Measurements from ENCODE around the gene RASL10A. TPM values are rescaled to one million over a fixed set of nuclear protein-coding genes. Genes with fewer than 3 reads are reported as not detected.
A peak's percentile ranks its signal among the peaks of the same experiment; 100 is the strongest.

Gene RASL10A
- total and polyA plus RNA-seq, 2 experiments from 2014 or later: 1.6 to 3.0 TPM

DNA sequence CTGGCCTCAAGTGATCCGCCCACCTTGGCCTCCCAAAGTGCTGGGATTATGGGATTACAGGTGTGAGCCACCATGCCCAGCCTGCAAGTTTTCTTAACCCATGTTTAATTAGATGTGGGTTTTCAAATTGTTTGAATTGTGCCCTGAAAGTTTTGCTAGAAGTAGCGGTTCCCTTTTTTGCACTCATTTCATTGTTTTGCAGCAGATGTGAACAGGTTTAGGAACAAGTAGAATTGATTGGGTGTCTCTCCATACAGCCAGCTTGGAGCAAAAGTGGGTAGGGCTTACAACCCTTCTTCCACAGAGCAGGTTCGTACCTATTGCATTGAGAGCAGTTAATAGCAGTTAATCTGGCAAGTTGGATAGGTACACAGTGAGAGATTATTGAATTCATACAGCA is 31.3 kb downstream of the RASL10A start (continued):
- TF ChIP-seq, protein P1, sequence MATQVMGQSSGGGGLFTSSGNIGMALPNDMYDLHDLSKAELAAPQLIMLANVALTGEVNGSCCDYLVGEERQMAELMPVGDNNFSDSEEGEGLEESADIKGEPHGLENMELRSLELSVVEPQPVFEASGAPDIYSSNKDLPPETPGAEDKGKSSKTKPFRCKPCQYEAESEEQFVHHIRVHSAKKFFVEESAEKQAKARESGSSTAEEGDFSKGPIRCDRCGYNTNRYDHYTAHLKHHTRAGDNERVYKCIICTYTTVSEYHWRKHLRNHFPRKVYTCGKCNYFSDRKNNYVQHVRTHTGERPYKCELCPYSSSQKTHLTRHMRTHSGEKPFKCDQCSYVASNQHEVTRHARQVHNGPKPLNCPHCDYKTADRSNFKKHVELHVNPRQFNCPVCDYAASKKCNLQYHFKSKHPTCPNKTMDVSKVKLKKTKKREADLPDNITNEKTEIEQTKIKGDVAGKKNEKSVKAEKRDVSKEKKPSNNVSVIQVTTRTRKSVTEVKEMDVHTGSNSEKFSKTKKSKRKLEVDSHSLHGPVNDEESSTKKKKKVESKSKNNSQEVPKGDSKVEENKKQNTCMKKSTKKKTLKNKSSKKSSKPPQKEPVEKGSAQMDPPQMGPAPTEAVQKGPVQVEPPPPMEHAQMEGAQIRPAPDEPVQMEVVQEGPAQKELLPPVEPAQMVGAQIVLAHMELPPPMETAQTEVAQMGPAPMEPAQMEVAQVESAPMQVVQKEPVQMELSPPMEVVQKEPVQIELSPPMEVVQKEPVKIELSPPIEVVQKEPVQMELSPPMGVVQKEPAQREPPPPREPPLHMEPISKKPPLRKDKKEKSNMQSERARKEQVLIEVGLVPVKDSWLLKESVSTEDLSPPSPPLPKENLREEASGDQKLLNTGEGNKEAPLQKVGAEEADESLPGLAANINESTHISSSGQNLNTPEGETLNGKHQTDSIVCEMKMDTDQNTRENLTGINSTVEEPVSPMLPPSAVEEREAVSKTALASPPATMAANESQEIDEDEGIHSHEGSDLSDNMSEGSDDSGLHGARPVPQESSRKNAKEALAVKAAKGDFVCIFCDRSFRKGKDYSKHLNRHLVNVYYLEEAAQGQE (IDR thresholded peaks at IDR 0.05; ENCODE audit: unreplicated experiment): no peak

DNA sequence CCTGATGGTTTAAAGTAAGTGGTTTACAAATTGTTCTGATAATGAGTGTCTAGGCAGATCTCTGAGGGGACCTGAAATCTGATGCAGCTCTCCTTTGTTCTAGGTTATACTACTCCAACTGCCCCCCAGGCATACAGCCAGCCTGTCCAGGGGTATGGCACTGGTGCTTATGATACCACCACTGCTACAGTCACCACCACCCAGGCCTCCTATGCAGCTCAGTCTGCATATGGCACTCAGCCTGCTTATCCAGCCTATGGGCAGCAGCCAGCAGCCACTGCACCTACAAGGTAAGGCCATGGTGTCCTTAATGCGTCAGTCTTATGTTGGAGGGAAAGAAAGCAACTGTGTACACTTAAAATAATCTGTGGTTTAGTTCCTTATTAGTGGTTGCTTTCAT is 37.6 kb downstream of the RASL10A start:
- Histone ChIP-seq H3F3A (replicated peaks; ENCODE audit: low read depth) (peaks cover 18% of the 10 kb centered on the region), H3K27me3 (ENCODE audit: insufficient read depth) (no peaks in the 10 kb centered on the region), H4K20me1 (replicated peaks; ENCODE audit: insufficient read depth) (peaks cover 60% of the 10 kb centered on the region), H3K4me3 (no peak overlapping the region), H3K4me2 (no peak overlapping the region), H3K79me2 (replicated peaks; ENCODE audit: insufficient read depth) (peaks cover 100% of the 10 kb centered on the region), H3K27ac (ENCODE audit: low read depth) (0 out of 2 replicates have a peak overlapping the region, but pooled peaks have one; percentile 59), H3K36me3 (ENCODE audit: insufficient read depth) (peaks cover 84% of the 10 kb centered on the region), H3K4me1 (ENCODE audit: insufficient read depth) (no peaks in the 10 kb centered on the region), H2AFZ (no peak overlapping the region), H3K9me2 (ENCODE audit: insufficient read depth) (no peaks in the 10 kb centered on the region)
- H3K27ac Mint-ChIP-seq: peak overlapping the region; percentile 59
- H3K36me3 Mint-ChIP-seq (ENCODE audit: low read depth): peaks cover 98% of the 10 kb centered on the region
- H3K9me3 Mint-ChIP-seq: no peaks in the 10 kb centered on the region
- H3K4me3 Mint-ChIP-seq: no peak overlapping the region
- H3K27me3 Mint-ChIP-seq (ENCODE audit: insufficient read depth, low read depth, poor library complexity): peaks cover 10% of the 10 kb centered on the region
- peaks cover 4% of the 10 kb centered on the region; the same call in 2 of the 3 replicates for H3K4me1 Mint-ChIP-seq
- no peak for DNase-seq (ENCODE audit: low spot score)
- no peak for ATAC-seq
- TF ChIP-seq STAT1 (IDR thresholded peaks at IDR 0.05; ENCODE audit: unreplicated experiment): no peak
- TF ChIP-seq EZH2 (IDR thresholded peaks at IDR 0.05; ENCODE audit: low read depth, unreplicated experiment): no peak
- TF ChIP-seq ZNF114 (CRISPR knock-in tag; IDR thresholded peaks at IDR 0.05): no peak
- TF ChIP-seq, protein P2, sequence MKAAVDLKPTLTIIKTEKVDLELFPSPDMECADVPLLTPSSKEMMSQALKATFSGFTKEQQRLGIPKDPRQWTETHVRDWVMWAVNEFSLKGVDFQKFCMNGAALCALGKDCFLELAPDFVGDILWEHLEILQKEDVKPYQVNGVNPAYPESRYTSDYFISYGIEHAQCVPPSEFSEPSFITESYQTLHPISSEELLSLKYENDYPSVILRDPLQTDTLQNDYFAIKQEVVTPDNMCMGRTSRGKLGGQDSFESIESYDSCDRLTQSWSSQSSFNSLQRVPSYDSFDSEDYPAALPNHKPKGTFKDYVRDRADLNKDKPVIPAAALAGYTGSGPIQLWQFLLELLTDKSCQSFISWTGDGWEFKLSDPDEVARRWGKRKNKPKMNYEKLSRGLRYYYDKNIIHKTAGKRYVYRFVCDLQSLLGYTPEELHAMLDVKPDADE (IDR thresholded peaks at IDR 0.05): no peak
- TF ChIP-seq, protein P3, sequence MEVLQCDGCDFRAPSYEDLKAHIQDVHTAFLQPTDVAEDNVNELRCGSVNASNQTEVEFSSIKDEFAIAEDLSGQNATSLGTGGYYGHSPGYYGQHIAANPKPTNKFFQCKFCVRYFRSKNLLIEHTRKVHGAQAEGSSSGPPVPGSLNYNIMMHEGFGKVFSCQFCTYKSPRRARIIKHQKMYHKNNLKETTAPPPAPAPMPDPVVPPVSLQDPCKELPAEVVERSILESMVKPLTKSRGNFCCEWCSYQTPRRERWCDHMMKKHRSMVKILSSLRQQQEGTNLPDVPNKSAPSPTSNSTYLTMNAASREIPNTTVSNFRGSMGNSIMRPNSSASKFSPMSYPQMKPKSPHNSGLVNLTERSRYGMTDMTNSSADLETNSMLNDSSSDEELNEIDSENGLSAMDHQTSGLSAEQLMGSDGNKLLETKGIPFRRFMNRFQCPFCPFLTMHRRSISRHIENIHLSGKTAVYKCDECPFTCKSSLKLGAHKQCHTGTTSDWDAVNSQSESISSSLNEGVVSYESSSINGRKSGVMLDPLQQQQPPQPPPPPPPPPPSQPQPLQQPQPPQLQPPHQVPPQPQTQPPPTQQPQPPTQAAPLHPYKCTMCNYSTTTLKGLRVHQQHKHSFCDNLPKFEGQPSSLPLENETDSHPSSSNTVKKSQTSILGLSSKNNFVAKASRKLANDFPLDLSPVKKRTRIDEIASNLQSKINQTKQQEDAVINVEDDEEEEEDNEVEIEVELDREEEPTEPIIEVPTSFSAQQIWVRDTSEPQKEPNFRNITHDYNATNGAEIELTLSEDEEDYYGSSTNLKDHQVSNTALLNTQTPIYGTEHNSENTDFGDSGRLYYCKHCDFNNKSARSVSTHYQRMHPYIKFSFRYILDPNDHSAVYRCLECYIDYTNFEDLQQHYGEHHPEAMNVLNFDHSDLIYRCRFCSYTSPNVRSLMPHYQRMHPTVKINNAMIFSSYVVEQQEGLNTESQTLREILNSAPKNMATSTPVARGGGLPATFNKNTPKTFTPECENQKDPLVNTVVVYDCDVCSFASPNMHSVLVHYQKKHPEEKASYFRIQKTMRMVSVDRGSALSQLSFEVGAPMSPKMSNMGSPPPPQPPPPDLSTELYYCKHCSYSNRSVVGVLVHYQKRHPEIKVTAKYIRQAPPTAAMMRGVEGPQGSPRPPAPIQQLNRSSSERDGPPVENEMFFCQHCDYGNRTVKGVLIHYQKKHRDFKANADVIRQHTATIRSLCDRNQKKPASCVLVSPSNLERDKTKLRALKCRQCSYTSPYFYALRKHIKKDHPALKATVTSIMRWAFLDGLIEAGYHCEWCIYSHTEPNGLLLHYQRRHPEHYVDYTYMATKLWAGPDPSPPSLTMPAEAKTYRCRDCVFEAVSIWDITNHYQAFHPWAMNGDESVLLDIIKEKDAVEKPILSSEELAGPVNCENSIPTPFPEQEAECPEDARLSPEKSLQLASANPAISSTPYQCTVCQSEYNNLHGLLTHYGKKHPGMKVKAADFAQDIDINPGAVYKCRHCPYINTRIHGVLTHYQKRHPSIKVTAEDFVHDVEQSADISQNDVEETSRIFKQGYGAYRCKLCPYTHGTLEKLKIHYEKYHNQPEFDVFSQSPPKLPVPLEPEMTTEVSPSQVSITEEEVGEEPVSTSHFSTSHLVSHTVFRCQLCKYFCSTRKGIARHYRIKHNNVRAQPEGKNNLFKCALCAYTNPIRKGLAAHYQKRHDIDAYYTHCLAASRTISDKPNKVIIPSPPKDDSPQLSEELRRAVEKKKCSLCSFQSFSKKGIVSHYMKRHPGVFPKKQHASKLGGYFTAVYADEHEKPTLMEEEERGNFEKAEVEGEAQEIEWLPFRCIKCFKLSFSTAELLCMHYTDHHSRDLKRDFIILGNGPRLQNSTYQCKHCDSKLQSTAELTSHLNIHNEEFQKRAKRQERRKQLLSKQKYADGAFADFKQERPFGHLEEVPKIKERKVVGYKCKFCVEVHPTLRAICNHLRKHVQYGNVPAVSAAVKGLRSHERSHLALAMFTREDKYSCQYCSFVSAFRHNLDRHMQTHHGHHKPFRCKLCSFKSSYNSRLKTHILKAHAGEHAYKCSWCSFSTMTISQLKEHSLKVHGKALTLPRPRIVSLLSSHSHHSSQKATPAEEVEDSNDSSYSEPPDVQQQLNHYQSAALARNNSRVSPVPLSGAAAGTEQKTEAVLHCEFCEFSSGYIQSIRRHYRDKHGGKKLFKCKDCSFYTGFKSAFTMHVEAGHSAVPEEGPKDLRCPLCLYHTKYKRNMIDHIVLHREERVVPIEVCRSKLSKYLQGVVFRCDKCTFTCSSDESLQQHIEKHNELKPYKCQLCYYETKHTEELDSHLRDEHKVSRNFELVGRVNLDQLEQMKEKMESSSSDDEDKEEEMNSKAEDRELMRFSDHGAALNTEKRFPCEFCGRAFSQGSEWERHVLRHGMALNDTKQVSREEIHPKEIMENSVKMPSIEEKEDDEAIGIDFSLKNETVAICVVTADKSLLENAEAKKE (CRISPR knock-in tag; IDR thresholded peaks at IDR 0.05): no peak
- no peak for TF ChIP-seq NANOG (IDR thresholded peaks at IDR 0.05; ENCODE audit: borderline replicate concordance)
- no peak for TF ChIP-seq EZH2phosphoT487 (IDR thresholded peaks at IDR 0.05; ENCODE audit: unreplicated experiment)
- TF ChIP-seq, protein P1 (IDR thresholded peaks at IDR 0.05; ENCODE audit: unreplicated experiment): no peak
- no peak for TF ChIP-seq ZNF331 (CRISPR knock-in tag; IDR thresholded peaks at IDR 0.05; ENCODE audit: low read depth)
- no peak for TF ChIP-seq POLR2AphosphoS5 (IDR thresholded peaks at IDR 0.05; ENCODE audit: low read depth)

Data from GM23338 (cell line).